Right atrium auricular region (tissue), 2 donors: ENCODE measurements around the gene INVS. TPM values are rescaled to one million over a fixed set of nuclear protein-coding genes. Genes with fewer than 3 reads are reported as not detected.

Source experiments
- DNase-seq: peaks from one replicate; pipeline ENCODE4 v3.0.0-alpha.2; 2019; ENCODE audit warnings: low spot score
- H3K27ac ChIP-seq, 2 donors: fragments of 200-600 bp; sonication (generic); 1 replicate in 1 of 2; 2 replicates in 1 of 2; pipeline ENCODE4 v1.5.1; 2016 to 2019
- H3K27me3 ChIP-seq, 2 donors: fragments of 200-600 bp; sonication (generic); one replicate each; pipeline versions ENCODE4 v1.5.1 to v1.6.0; 2017 to 2019
- H3K36me3 ChIP-seq: fragments of 200-600 bp; sonication (generic); one replicate; pipeline ENCODE4 v1.5.1; 2016
- H3K4me1 ChIP-seq, 2 donors: fragments of 200-600 bp; sonication (generic); one replicate each; pipeline versions ENCODE4 v1.5.1 to v1.6.0; 2017 to 2019
- H3K4me3 ChIP-seq, 2 donors: fragments of 200-600 bp; sonication (generic); 1 replicate in 1 of 2; 2 replicates in 1 of 2; pipeline ENCODE4 v1.5.1; 2017 to 2019; ENCODE audit warnings: mild to moderate bottlenecking in 1 of 2, moderate library complexity in 1 of 2
- H3K9me3 ChIP-seq, 2 donors: fragments of 200-600 bp; sonication (generic); one replicate each; pipeline ENCODE4 v1.5.1; 2019
- CTCF ChIP-seq, 2 donors: fragments of 200-600 bp; sonication (generic); IDR thresholded peaks; one replicate each; pipeline ENCODE4 v1.5.1; 2019; ENCODE audit warnings: antibody characterized with exemption in 2 of 2
- total RNA-seq, 2 donors: library from RNA; depleted of rRNA; stranded (reverse); fragments of >200 nt; gene quantifications; one replicate each; pipeline ENCODE4 v1.1.0, GENCODE V29; 2016

Gene INVS
- total RNA-seq, 2 donors from 2014 or later = 7.8 to 10.1 TPM

GRCh38 chr9:100281676-100282387 lies 182.8 kb downstream of the INVS start:
- peaks cover 25% of the 10 kb centered on the region for H3K36me3 ChIP-seq
- no peaks in the 10 kb centered on the region for H3K27me3 ChIP-seq
- no peak for TF ChIP-seq CTCF (IDR thresholded peaks at IDR 0.05)
- H3K4me3 ChIP-seq = no peak overlapping the region
- DNase-seq = no peak
- H3K27ac ChIP-seq = no peak overlapping the region
- no peaks in the 10 kb centered on the region for H3K4me1 ChIP-seq
- peaks cover 0 to 9% of the 10 kb centered on the region in 2 donors for H3K9me3 ChIP-seq

GRCh38 chr9:100282388-100282719 lies 183.3 kb downstream of the INVS start:
- Histone ChIP-seq H3K4me3 (no peak overlapping the region), H3K36me3 (peaks cover 31% of the 10 kb centered on the region), H3K27ac (no peak overlapping the region), H3K9me3 (peaks cover 0 to 10% of the 10 kb centered on the region in 2 donors), H3K4me1 (no peaks in the 10 kb centered on the region), H3K27me3 (no peaks in the 10 kb centered on the region)
- DNase-seq = no peak
- no peak for TF ChIP-seq CTCF (IDR thresholded peaks at IDR 0.05)

GRCh38 chr9:100284247-100284646 lies 185.2 kb downstream of the INVS start:
- DNase-seq = no peak
- H3K4me1 ChIP-seq = no peaks in the 10 kb centered on the region
- peaks cover 0 to 20% of the 10 kb centered on the region in 2 donors for H3K9me3 ChIP-seq
- H3K27ac ChIP-seq = no peak overlapping the region
- no peak overlapping the region for H3K4me3 ChIP-seq
- no peak for TF ChIP-seq CTCF (IDR thresholded peaks at IDR 0.05)
- H3K36me3 ChIP-seq = peaks cover 43% of the 10 kb centered on the region
- H3K27me3 ChIP-seq = no peaks in the 10 kb centered on the region

GRCh38 chr9:100285080-100285479 lies 186.0 kb downstream of the INVS start:
- H3K27ac ChIP-seq = no peak overlapping the region
- no peak for TF ChIP-seq CTCF (IDR thresholded peaks at IDR 0.05)

GRCh38 chr9:100285601-100286000 lies 186.6 kb downstream of the INVS start:
- TF ChIP-seq CTCF (IDR thresholded peaks at IDR 0.05) = no peak
- peaks cover 43% of the 10 kb centered on the region for H3K36me3 ChIP-seq
- H3K4me3 ChIP-seq = no peak overlapping the region
- H3K4me1 ChIP-seq = no peaks in the 10 kb centered on the region
- no peak overlapping the region for H3K27ac ChIP-seq
- peaks cover 0 to 20% of the 10 kb centered on the region in 2 donors for H3K9me3 ChIP-seq
- no peaks in the 10 kb centered on the region for H3K27me3 ChIP-seq
- DNase-seq = no peak

More at GRCh38 chr9:100285080-100285479, 186.0 kb downstream of the INVS start:
- Histone ChIP-seq H3K4me1 (no peaks in the 10 kb centered on the region), H3K27me3 (no peaks in the 10 kb centered on the region), H3K4me3 (no peak overlapping the region), H3K36me3 (peaks cover 43% of the 10 kb centered on the region), H3K9me3 (peaks cover 0 to 20% of the 10 kb centered on the region in 2 donors)
- no peak for DNase-seq

- peaks cover 45% of the 10 kb centered on the region for H3K36me3 ChIP-seq
- TF ChIP-seq CTCF (IDR thresholded peaks at IDR 0.05) = no peak
Measured at GRCh38 chr9:100286257-100286656, 187.2 kb downstream of the INVS start.

More at GRCh38 chr9:100286257-100286656, 187.2 kb downstream of the INVS start:
- DNase-seq = no peak
- Histone ChIP-seq H3K9me3 (peaks cover 0 to 20% of the 10 kb centered on the region in 2 donors), H3K4me1 (no peaks in the 10 kb centered on the region), H3K27me3 (no peaks in the 10 kb centered on the region), H3K4me3 (no peak overlapping the region), H3K27ac (no peak overlapping the region)
